ENCODE results near the gene GIPR.
"Not testable (repeated sequence)": the region's sequence is repeated elsewhere in the genome, so short reads cannot be mapped to it uniquely, and the experiment has no call there.

The GIPR gene

GRCh38 chr19:45712699-45713067 is 44.7 kb downstream of the GIPR start:
- no peak for DNase-seq (ENCODE audit: low read depth)
- H3K4me3 ChIP-seq (ENCODE audit: low read length), result no peak overlapping the region
- no peak for TF ChIP-seq CTCF (conservative IDR thresholded peaks at IDR 0.05; ENCODE audit: low read length)

GRCh38 chr19:45713141-45713540 is 45.1 kb downstream of the GIPR start:
- TF ChIP-seq CTCF (conservative IDR thresholded peaks at IDR 0.05; ENCODE audit: low read length), result no peak
- DNase-seq (ENCODE audit: low read depth), result no peak
- no peak overlapping the region for H3K4me3 ChIP-seq (ENCODE audit: low read length)

- TF ChIP-seq CTCF (conservative IDR thresholded peaks at IDR 0.05; ENCODE audit: low read length), result no peak
Observed at GRCh38 chr19:45715139-45715538, 47.1 kb downstream of the GIPR start.

GRCh38 chr19:45716359-45717130 is 48.5 kb downstream of the GIPR start:
- peak; percentile 31 for DNase-seq (ENCODE audit: low read depth)
- no peak for TF ChIP-seq CTCF (conservative IDR thresholded peaks at IDR 0.05; ENCODE audit: low read length)
- H3K4me3 ChIP-seq (ENCODE audit: low read length), result peak overlapping the region; percentile 89

More at GRCh38 chr19:45715139-45715538, 47.1 kb downstream of the GIPR start:
- DNase-seq (ENCODE audit: low read depth), result no peak
- no peak overlapping the region for H3K4me3 ChIP-seq (ENCODE audit: low read length)

GRCh38 chr19:45717131-45717982 is 49.3 kb downstream of the GIPR start:
- peak; percentile 13 for TF ChIP-seq CTCF (conservative IDR thresholded peaks at IDR 0.05; ENCODE audit: low read length)
- DNase-seq (ENCODE audit: low read depth), result peak; percentile 99
- peak overlapping the region; percentile 89 for H3K4me3 ChIP-seq (ENCODE audit: low read length)

GRCh38 chr19:45717983-45718650 is 50.1 kb downstream of the GIPR start:
- peak overlapping the region; percentile 58 for H3K4me3 ChIP-seq (ENCODE audit: low read length)
- no peak for TF ChIP-seq CTCF (conservative IDR thresholded peaks at IDR 0.05; ENCODE audit: low read length)
- DNase-seq (ENCODE audit: low read depth), result no peak

- DNase-seq (ENCODE audit: low read depth); H3K4me3 ChIP-seq (ENCODE audit: low read length): not testable (repeated sequence)
Observed at GRCh38 chr19:45720065-45720464, 52.0 kb downstream of the GIPR start.

- not testable (repeated sequence) for H3K4me3 ChIP-seq (ENCODE audit: low read length); DNase-seq (ENCODE audit: low read depth)
Observed at GRCh38 chr19:45728683-45729082, 60.7 kb downstream of the GIPR start.

Data from AG10803 (cell line).